Liver (tissue), 3 donors: ENCODE data around the gene CELF4.

Experiments used
- FOXA1 ChIP-seq: IDR thresholded peaks from 2 replicates; pipeline ENCODE4 v1.6.1; 2016; ENCODE audit warnings: antibody characterized with exemption
- GABPA ChIP-seq, 2 donors: IDR thresholded peaks in 1 of 2; conservative IDR thresholded peaks in 1 of 2; 2 replicates each; pipeline ENCODE4 v1.6.1; 2016; ENCODE audit warnings: antibody characterized with exemption in 2 of 2, mild to moderate bottlenecking in 1 of 2, moderate library complexity in 1 of 2
- HNF4A ChIP-seq, 2 donors: conservative IDR thresholded peaks; 2 replicates each; pipeline ENCODE4 v1.6.1; 2016; ENCODE audit warnings: antibody characterized with exemption in 2 of 2, mild to moderate bottlenecking in 2 of 2
- JUND ChIP-seq, 2 donors: IDR thresholded peaks; 2 replicates each; pipeline ENCODE4 v1.6.1; 2016; ENCODE audit warnings: antibody characterized with exemption in 2 of 2
- RAD21 ChIP-seq, 2 donors: IDR thresholded peaks; 2 replicates each; pipeline ENCODE4 v1.6.1; 2016; ENCODE audit warnings: antibody characterized with exemption in 2 of 2, mild to moderate bottlenecking in 2 of 2
- SP1 ChIP-seq: IDR thresholded peaks from 2 replicates; pipeline ENCODE4 v1.6.1; 2018; ENCODE audit warnings: antibody characterized with exemption, mild to moderate bottlenecking
- TAF1 ChIP-seq: conservative IDR thresholded peaks from 2 replicates; pipeline ENCODE4 v1.6.1; 2016; ENCODE audit warnings: antibody characterized with exemption, mild to moderate bottlenecking
- YY1 ChIP-seq: IDR thresholded peaks from 2 replicates; pipeline ENCODE4 v1.6.1; 2016; ENCODE audit warnings: antibody characterized with exemption, mild to moderate bottlenecking
- TF ChIP-seq, protein P1 (sequence below): IDR thresholded peaks from 2 replicates; pipeline ENCODE4 v1.6.1; 2016; ENCODE audit warnings: antibody characterized with exemption
- TF ChIP-seq, protein P2 (sequence below): fragments of 150-350 bp; IDR thresholded peaks from 2 replicates; pipeline ENCODE4 v1.5.1; 2017; ENCODE audit warnings: improper control_type of control experiment, low read depth, low read length; ENCODE audit not compliant: missing input control
- TF ChIP-seq, protein P3 (sequence below): IDR thresholded peaks from 2 replicates; pipeline ENCODE4 v1.6.1; 2016; ENCODE audit warnings: antibody characterized with exemption
- TF ChIP-seq, protein P4 (sequence below): IDR thresholded peaks from 2 replicates; pipeline ENCODE4 v1.6.1; 2016; ENCODE audit warnings: antibody characterized with exemption, mild to moderate bottlenecking
- TF ChIP-seq, protein P5 (sequence below): IDR thresholded peaks from 2 replicates; pipeline ENCODE4 v1.6.1; 2016; ENCODE audit warnings: antibody characterized with exemption
- donor health status: healthy.
- donor health status: healthy.

DNA sequence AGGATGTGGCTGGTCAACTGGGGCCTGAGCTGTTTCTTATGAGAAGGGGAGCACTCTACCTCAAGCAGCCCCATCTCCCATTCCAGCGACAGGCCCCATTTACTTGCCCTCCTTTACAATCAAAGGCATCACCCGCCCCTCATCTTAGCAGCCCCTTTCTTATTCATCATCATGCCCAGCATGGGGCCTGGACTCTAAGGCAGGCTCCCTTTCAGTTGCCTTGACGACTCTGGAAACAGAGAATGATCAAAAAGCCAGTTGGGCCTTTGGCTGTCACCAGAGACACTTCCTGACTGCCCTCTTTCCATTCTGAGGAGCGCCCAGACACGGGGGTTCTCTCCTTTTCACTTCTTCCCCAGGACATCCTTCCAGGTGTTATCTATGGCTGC, 11.2 kb downstream of the CELF4 start:
- TF ChIP-seq, protein P1, sequence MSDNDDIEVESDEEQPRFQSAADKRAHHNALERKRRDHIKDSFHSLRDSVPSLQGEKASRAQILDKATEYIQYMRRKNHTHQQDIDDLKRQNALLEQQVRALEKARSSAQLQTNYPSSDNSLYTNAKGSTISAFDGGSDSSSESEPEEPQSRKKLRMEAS: no peak
- TF ChIP-seq, protein P2, sequence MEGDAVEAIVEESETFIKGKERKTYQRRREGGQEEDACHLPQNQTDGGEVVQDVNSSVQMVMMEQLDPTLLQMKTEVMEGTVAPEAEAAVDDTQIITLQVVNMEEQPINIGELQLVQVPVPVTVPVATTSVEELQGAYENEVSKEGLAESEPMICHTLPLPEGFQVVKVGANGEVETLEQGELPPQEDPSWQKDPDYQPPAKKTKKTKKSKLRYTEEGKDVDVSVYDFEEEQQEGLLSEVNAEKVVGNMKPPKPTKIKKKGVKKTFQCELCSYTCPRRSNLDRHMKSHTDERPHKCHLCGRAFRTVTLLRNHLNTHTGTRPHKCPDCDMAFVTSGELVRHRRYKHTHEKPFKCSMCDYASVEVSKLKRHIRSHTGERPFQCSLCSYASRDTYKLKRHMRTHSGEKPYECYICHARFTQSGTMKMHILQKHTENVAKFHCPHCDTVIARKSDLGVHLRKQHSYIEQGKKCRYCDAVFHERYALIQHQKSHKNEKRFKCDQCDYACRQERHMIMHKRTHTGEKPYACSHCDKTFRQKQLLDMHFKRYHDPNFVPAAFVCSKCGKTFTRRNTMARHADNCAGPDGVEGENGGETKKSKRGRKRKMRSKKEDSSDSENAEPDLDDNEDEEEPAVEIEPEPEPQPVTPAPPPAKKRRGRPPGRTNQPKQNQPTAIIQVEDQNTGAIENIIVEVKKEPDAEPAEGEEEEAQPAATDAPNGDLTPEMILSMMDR: no peak
- TF ChIP-seq RAD21 (IDR thresholded peaks at IDR 0.05) (no peak), FOXA1 (no peak), TAF1 (no peak), SP1 (no peak), JUND (IDR thresholded peaks at IDR 0.05) (no peak), YY1 (no peak), GABPA (IDR thresholded peaks at IDR 0.05 in 1 of 2, conservative IDR thresholded peaks at IDR 0.05 in 1 of 2) (no peak), HNF4A (conservative IDR thresholded peaks at IDR 0.05) (no peak)
- TF ChIP-seq, protein P3, sequence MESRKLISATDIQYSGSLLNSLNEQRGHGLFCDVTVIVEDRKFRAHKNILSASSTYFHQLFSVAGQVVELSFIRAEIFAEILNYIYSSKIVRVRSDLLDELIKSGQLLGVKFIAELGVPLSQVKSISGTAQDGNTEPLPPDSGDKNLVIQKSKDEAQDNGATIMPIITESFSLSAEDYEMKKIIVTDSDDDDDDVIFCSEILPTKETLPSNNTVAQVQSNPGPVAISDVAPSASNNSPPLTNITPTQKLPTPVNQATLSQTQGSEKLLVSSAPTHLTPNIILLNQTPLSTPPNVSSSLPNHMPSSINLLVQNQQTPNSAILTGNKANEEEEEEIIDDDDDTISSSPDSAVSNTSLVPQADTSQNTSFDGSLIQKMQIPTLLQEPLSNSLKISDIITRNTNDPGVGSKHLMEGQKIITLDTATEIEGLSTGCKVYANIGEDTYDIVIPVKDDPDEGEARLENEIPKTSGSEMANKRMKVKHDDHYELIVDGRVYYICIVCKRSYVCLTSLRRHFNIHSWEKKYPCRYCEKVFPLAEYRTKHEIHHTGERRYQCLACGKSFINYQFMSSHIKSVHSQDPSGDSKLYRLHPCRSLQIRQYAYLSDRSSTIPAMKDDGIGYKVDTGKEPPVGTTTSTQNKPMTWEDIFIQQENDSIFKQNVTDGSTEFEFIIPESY: no peak
- TF ChIP-seq, protein P4, sequence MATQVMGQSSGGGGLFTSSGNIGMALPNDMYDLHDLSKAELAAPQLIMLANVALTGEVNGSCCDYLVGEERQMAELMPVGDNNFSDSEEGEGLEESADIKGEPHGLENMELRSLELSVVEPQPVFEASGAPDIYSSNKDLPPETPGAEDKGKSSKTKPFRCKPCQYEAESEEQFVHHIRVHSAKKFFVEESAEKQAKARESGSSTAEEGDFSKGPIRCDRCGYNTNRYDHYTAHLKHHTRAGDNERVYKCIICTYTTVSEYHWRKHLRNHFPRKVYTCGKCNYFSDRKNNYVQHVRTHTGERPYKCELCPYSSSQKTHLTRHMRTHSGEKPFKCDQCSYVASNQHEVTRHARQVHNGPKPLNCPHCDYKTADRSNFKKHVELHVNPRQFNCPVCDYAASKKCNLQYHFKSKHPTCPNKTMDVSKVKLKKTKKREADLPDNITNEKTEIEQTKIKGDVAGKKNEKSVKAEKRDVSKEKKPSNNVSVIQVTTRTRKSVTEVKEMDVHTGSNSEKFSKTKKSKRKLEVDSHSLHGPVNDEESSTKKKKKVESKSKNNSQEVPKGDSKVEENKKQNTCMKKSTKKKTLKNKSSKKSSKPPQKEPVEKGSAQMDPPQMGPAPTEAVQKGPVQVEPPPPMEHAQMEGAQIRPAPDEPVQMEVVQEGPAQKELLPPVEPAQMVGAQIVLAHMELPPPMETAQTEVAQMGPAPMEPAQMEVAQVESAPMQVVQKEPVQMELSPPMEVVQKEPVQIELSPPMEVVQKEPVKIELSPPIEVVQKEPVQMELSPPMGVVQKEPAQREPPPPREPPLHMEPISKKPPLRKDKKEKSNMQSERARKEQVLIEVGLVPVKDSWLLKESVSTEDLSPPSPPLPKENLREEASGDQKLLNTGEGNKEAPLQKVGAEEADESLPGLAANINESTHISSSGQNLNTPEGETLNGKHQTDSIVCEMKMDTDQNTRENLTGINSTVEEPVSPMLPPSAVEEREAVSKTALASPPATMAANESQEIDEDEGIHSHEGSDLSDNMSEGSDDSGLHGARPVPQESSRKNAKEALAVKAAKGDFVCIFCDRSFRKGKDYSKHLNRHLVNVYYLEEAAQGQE: no peak
- TF ChIP-seq, protein P5, sequence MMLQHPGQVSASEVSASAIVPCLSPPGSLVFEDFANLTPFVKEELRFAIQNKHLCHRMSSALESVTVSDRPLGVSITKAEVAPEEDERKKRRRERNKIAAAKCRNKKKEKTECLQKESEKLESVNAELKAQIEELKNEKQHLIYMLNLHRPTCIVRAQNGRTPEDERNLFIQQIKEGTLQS: no peak
